SK-N-SH treated with all-trans-retinoic acid at 6 μM for 48 hours (cell line): Measurements from ENCODE around the gene FAM136A.

ENCODE experiments used
- ATAC-seq: fragments of 200-7000 bp; cut with Tn5 transposase; 3 replicates; pipeline ENCODE4 v1.9.1; 2020; ENCODE audit warnings: mild to moderate bottlenecking, moderate library complexity
- ARNTL ChIP-seq: fragments of 450-650 bp; formaldehyde crosslinking; IDR thresholded peaks from 2 replicates; pipeline ENCODE4 v1.5.0; 2020; ENCODE audit warnings: low read depth, mild to moderate bottlenecking, moderate library complexity, borderline replicate concordance
- BACH2 ChIP-seq: fragments of 250-450 bp; sonication (Bioruptor Pico); IDR thresholded peaks from 2 replicates; pipeline ENCODE4 v1.9.0; 2021; ENCODE audit warnings: mild to moderate bottlenecking, borderline replicate concordance
- CREB5 ChIP-seq: fragments of 250-450 bp; sonication (Bioruptor Pico); IDR thresholded peaks from 2 replicates; pipeline ENCODE4 v1.5.1; 2020; ENCODE audit warnings: low read depth, mild to moderate bottlenecking, moderate library complexity
- CSDC2 ChIP-seq: fragments of 250-450 bp; sonication (Bioruptor Pico); IDR thresholded peaks from 2 replicates; pipeline ENCODE4 v1.5.0; 2020; ENCODE audit warnings: mild to moderate bottlenecking, moderate library complexity
- ESRRG ChIP-seq: fragments of 250-450 bp; sonication (Bioruptor Pico); IDR thresholded peaks from 2 replicates; pipeline ENCODE4 v1.6.1; 2021; ENCODE audit warnings: mild to moderate bottlenecking
- GLIS3 ChIP-seq: fragments of 250-450 bp; sonication (Bioruptor Pico); IDR thresholded peaks from 2 replicates; pipeline ENCODE4 v1.5.0; 2020; ENCODE audit warnings: mild to moderate bottlenecking, moderate library complexity
- ISL1 ChIP-seq: fragments of 250-450 bp; sonication (Bioruptor Pico); IDR thresholded peaks from 2 replicates; pipeline ENCODE4 v2.1.2; 2022; ENCODE audit warnings: mild to moderate bottlenecking, moderate library complexity
- OSR1 ChIP-seq: fragments of 250-450 bp; sonication (Bioruptor Pico); IDR thresholded peaks from 2 replicates; pipeline ENCODE4 v1.8.0; 2022; ENCODE audit warnings: moderate library complexity, mild to moderate bottlenecking, inconsistent platforms
- POU6F1 ChIP-seq: fragments of 250-450 bp; sonication (Bioruptor Pico); IDR thresholded peaks from 2 replicates; pipeline ENCODE4 v1.8.0; 2021; ENCODE audit warnings: low read depth, mild to moderate bottlenecking, moderate library complexity, borderline replicate concordance
- PPARA ChIP-seq: fragments of 250-450 bp; sonication (Bioruptor Pico); IDR thresholded peaks from 2 replicates; pipeline ENCODE4 v1.5.0; 2020; ENCODE audit warnings: mild to moderate bottlenecking, borderline replicate concordance
- RARB ChIP-seq: fragments of 250-450 bp; sonication (Bioruptor Pico); IDR thresholded peaks from 2 replicates; pipeline ENCODE4 v1.8.0; 2021; ENCODE audit warnings: mild to moderate bottlenecking, moderate library complexity
- SNAI2 ChIP-seq: fragments of 250-450 bp; sonication (Bioruptor Pico); IDR thresholded peaks from 2 replicates; pipeline ENCODE4 v1.5.0; 2020; ENCODE audit warnings: mild to moderate bottlenecking, moderate library complexity
- TCF4 ChIP-seq: fragments of 250-450 bp; sonication (Bioruptor Pico); IDR thresholded peaks from 2 replicates; pipeline ENCODE4 v1.8.0; 2021; ENCODE audit warnings: mild to moderate bottlenecking, moderate library complexity, borderline replicate concordance
- ZC3H10 ChIP-seq: fragments of 250-450 bp; sonication (Bioruptor Pico); IDR thresholded peaks from 2 replicates; pipeline ENCODE4 v1.5.1; 2021; ENCODE audit warnings: mild to moderate bottlenecking, moderate library complexity
- ZFP3 ChIP-seq: fragments of 250-450 bp; sonication (Bioruptor Pico); IDR thresholded peaks from 2 replicates; pipeline ENCODE4 v1.5.0; 2020; ENCODE audit warnings: mild to moderate bottlenecking, moderate library complexity
- ZFP30 ChIP-seq: fragments of 450-650 bp; formaldehyde crosslinking; IDR thresholded peaks from 2 replicates; pipeline ENCODE4 v1.5.0; 2022; ENCODE audit warnings: mild to moderate bottlenecking, moderate library complexity
- ZNF565 ChIP-seq: fragments of 450-650 bp; formaldehyde crosslinking; conservative IDR thresholded peaks from 2 replicates; pipeline ENCODE4 v1.5.0; 2020; ENCODE audit warnings: low read depth, mild to moderate bottlenecking, moderate library complexity
- ZNF70 ChIP-seq: fragments of 450-650 bp; formaldehyde crosslinking; IDR thresholded peaks from 2 replicates; pipeline ENCODE4 v1.5.0; 2020; ENCODE audit warnings: mild to moderate bottlenecking, moderate library complexity
- ZNF8 ChIP-seq: fragments of 450-650 bp; formaldehyde crosslinking; IDR thresholded peaks from 2 replicates; pipeline ENCODE4 v1.5.0; 2020; ENCODE audit warnings: mild to moderate bottlenecking, moderate library complexity
- TF ChIP-seq, protein P1 (sequence below): fragments of 250-450 bp; sonication (Bioruptor Pico); IDR thresholded peaks from 2 replicates; pipeline ENCODE4 v1.8.0; 2020; ENCODE audit warnings: mild to moderate bottlenecking, moderate library complexity, borderline replicate concordance
- TF ChIP-seq, protein P2 (sequence below): fragments of 250-450 bp; sonication (Bioruptor Pico); IDR thresholded peaks from 2 replicates; pipeline ENCODE4 v1.5.1; 2021; ENCODE audit warnings: mild to moderate bottlenecking, moderate library complexity

The FAM136A gene

DNA sequence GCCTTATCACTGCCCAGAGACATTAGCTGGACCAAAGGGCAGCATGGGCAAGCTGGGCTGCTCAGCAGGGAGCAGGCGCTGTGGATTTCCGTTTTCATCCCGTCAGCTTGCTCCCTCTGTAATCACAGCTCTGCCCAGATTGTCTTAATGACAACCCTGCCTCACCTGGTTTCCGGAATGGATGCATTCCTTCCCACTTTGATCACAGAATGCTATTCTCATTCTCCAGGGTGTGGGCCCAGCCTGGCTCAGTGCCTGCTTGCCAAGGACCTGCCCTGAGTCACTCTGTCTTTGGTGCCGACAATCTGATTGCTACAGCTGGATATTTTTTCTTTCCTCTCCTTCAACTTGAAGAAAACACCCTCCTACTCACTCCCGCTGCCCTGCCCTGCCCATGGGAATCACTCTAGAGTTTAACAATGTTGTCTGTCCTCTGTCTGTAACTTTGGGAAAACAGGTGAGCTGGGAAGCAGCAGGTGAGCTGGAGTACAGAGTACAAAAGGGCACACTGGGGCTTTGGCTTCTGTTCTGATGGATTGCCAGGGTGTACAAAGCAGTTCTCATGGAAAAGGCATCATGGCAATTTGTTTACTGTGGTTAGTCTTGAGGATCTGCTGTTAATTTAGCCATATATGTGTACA, 27.2 kb upstream of the FAM136A start:
- ATAC-seq: no peak

GRCh38 chr2:70325875-70326274, 24.0 kb upstream of the FAM136A start:
- ATAC-seq: no peak

More for the DNA sequence above, 27.2 kb upstream of the FAM136A start:
- TF ChIP-seq ESRRG (CRISPR knock-in tag): no peak
- TF ChIP-seq SNAI2: no peak
- no peak for TF ChIP-seq CSDC2 (CRISPR knock-in tag)
- no peak for TF ChIP-seq ARNTL (CRISPR knock-in tag)
- TF ChIP-seq ZC3H10 (CRISPR knock-in tag): no peak
- TF ChIP-seq PPARA (CRISPR knock-in tag): no peak
- no peak for TF ChIP-seq ZNF8 (CRISPR knock-in tag)
- TF ChIP-seq, protein P1, sequence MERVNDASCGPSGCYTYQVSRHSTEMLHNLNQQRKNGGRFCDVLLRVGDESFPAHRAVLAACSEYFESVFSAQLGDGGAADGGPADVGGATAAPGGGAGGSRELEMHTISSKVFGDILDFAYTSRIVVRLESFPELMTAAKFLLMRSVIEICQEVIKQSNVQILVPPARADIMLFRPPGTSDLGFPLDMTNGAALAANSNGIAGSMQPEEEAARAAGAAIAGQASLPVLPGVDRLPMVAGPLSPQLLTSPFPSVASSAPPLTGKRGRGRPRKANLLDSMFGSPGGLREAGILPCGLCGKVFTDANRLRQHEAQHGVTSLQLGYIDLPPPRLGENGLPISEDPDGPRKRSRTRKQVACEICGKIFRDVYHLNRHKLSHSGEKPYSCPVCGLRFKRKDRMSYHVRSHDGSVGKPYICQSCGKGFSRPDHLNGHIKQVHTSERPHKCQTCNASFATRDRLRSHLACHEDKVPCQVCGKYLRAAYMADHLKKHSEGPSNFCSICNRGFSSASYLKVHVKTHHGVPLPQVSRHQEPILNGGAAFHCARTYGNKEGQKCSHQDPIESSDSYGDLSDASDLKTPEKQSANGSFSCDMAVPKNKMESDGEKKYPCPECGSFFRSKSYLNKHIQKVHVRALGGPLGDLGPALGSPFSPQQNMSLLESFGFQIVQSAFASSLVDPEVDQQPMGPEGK (CRISPR knock-in tag): no peak
- TF ChIP-seq POU6F1 (CRISPR knock-in tag): no peak
- TF ChIP-seq ZNF70: no peak
- no peak for TF ChIP-seq ZNF565 (CRISPR knock-in tag)
- TF ChIP-seq ZFP30 (CRISPR knock-in tag): no peak
- TF ChIP-seq, protein P2, sequence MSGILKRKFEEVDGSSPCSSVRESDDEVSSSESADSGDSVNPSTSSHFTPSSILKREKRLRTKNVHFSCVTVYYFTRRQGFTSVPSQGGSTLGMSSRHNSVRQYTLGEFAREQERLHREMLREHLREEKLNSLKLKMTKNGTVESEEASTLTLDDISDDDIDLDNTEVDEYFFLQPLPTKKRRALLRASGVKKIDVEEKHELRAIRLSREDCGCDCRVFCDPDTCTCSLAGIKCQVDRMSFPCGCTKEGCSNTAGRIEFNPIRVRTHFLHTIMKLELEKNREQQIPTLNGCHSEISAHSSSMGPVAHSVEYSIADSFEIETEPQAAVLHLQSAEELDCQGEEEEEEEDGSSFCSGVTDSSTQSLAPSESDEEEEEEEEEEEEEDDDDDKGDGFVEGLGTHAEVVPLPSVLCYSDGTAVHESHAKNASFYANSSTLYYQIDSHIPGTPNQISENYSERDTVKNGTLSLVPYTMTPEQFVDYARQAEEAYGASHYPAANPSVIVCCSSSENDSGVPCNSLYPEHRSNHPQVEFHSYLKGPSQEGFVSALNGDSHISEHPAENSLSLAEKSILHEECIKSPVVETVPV (CRISPR knock-in tag): no peak

GRCh38 chr2:70322518-70322917, 20.7 kb upstream of the FAM136A start:
- no peak for ATAC-seq
- TF ChIP-seq RARB (CRISPR knock-in tag) (no peak), CREB5 (CRISPR knock-in tag) (no peak), ZFP30 (CRISPR knock-in tag) (no peak), PPARA (CRISPR knock-in tag) (no peak), ZC3H10 (CRISPR knock-in tag) (no peak), ISL1 (CRISPR knock-in tag) (no peak), BACH2 (CRISPR knock-in tag) (no peak)
- TF ChIP-seq, protein P1 (CRISPR knock-in tag): no peak
- TF ChIP-seq, protein P2 (CRISPR knock-in tag): no peak

More at GRCh38 chr2:70325875-70326274, 24.0 kb upstream of the FAM136A start:
- no peak for TF ChIP-seq BACH2 (CRISPR knock-in tag)
- TF ChIP-seq CREB5 (CRISPR knock-in tag): no peak
- TF ChIP-seq POU6F1 (CRISPR knock-in tag): no peak
- TF ChIP-seq ZNF565 (CRISPR knock-in tag): no peak
- no peak for TF ChIP-seq ISL1 (CRISPR knock-in tag)
- no peak for TF ChIP-seq GLIS3 (CRISPR knock-in tag)
- no peak for TF ChIP-seq ARNTL (CRISPR knock-in tag)
- no peak for TF ChIP-seq ZNF8 (CRISPR knock-in tag)
- no peak for TF ChIP-seq ZNF70
- no peak for TF ChIP-seq ZFP30 (CRISPR knock-in tag)
- no peak for TF ChIP-seq ZFP3 (CRISPR knock-in tag)
- TF ChIP-seq TCF4 (CRISPR knock-in tag): no peak
- no peak for TF ChIP-seq OSR1 (CRISPR knock-in tag)
- no peak for TF ChIP-seq ZC3H10 (CRISPR knock-in tag)
